Activated T-cell treated with anti-CD3 and anti-CD28 coated beads, Interleukin-2, amount 50 U/mL, for 1 hour (primary cell): Measurements from ENCODE around the gene KIAA0513.
"Not testable (repeated sequence)": the region's sequence is repeated elsewhere in the genome, so short reads cannot be mapped to it uniquely, and the experiment has no call there.

Experiments used
- DNase-seq: peaks from one replicate; pipeline ENCODE4 v3.0.0-alpha.2; 2020

Gene KIAA0513

DNA sequence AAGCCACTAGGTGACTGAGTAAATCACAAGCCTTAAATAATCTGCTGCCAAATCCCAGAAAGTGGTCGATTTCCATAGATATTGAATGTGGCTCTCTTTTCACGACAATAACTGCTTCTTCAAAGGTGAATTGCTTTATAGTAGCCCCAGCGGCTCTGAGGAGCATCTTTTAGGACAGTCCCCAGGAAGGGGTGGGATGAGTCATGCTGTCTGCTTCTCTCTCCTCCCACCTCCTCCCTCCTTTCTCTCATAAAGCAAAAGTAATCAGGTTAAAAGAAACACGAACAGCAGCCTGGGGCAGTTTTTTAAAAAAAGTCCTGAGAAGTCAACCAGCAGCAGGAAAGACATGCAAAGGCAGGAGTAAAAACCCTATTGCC is 1.8 kb downstream of the KIAA0513 start:
- peak; percentile 30 for DNase-seq

DNA sequence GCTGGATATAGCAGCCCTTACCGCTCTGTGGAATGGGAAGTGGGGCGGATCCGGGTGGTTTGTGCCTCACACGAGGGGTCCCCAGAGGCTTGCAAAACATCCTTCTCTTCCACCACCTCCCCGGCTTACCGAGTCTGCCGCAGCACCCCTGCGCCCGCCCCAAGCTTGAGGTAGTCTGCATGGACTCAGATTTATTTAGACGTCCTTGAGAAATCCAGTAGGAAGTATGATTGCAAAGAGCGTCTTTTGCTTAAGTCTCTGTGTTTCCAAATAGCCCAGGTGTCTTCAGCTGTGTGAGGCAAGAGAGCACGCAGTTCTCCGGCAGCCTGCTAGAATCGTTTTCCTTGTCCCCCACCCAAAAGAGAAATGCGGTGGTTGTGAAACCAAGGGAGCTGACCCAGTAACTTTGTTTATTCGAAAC is 2.4 kb downstream of the KIAA0513 start:
- no peak for DNase-seq

DNA sequence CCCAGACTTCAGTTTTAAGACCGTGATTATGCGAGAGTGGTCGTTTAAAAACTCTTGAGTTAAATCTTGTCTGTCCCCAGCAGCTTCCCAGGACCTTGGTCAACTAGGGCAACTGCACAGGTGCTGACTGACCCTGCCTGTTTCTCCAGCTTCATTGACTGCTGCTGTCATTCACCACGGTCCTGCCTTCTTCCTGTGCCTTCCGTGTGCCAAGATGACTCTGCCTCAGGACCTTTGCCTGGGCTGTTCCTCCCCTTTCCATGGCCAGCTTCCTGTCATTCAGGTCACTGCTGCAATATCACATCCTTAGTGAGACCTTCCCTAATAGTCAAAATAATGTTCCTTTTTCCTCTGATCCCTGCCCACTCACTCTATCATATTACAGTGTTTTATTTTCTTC is 3.9 kb downstream of the KIAA0513 start:
- DNase-seq, result no peak

DNA sequence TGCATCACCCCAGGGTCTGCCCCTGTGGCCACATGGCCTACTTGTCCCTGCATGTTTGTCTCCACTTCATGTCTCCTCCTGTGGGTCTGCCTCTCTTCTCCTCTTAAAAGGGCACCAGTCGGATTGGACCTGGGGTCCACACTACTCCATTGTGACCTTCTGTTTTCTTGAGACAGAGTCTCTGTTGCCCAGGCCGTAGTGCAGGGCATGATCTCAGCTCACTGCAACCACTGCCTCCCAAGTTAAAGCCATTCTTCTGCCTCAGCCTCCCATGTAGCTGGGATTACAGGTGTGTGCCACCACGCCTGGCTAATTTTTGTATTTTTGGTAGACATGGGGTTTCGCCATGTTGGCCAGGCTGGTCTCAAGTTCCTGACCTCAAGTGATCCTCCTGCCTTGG is 4.6 kb downstream of the KIAA0513 start:
- DNase-seq, result not testable (repeated sequence)

DNA sequence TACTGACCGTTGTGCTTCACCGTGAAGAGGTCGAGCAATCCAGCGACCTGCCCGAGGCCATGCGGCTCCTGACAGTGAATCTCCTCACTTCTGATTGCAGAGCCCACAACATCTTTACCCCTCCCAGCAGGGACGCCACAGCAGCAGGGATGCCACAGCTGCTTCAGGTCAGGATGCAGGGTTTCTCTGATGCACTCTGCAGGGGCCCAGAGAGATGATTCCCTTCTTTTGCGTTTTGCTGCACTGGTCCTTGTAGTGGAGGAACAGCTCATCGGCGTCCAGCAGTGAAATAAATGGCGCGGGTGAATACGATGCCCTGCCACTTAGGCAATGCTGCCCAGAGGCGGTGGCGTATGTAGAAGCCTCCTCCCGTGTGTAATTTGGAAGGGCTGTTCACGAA is 5.6 kb downstream of the KIAA0513 start:
- DNase-seq, result no peak

DNA sequence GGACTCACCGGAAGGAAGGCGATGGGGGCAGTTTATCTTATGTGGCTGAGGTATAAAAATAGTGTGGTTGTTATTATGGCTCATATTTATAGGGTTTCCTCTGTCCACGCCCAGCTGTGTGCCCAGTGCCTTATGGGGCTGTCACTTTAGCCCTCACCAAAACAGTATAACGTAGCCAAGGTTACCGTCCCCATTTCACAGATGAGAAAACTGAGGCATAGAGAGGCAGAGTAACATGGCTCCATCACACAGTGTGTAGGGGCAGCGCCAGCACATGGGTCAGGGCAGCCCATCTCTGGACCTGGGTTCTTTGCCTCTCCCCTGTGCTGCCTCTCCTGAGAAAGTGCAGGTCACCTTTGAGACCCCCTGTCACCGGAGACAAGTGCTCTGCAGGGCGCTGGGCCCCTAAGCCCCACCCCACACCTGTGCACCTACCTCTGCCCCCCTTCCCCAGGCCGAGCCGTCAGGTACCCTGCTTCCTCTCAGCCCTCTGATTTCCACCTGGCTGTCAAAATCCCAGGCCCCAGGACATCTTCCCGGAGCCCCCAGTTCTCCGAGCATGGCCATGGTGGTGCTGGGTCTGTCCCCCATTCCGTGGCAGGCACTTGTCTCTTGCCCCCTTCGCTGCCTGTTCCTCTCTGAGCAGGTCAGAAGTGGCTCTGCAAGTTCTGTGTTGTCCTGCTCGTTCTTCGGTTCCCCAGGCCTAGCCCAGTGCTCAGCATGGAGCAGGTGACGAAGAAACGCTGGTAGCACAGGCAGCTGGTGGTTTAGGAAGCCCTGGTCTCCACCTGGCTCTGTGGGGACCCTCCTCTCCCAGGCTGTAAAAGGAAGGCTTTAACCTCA is 7.2 kb downstream of the KIAA0513 start:
- DNase-seq, result no peak

DNA sequence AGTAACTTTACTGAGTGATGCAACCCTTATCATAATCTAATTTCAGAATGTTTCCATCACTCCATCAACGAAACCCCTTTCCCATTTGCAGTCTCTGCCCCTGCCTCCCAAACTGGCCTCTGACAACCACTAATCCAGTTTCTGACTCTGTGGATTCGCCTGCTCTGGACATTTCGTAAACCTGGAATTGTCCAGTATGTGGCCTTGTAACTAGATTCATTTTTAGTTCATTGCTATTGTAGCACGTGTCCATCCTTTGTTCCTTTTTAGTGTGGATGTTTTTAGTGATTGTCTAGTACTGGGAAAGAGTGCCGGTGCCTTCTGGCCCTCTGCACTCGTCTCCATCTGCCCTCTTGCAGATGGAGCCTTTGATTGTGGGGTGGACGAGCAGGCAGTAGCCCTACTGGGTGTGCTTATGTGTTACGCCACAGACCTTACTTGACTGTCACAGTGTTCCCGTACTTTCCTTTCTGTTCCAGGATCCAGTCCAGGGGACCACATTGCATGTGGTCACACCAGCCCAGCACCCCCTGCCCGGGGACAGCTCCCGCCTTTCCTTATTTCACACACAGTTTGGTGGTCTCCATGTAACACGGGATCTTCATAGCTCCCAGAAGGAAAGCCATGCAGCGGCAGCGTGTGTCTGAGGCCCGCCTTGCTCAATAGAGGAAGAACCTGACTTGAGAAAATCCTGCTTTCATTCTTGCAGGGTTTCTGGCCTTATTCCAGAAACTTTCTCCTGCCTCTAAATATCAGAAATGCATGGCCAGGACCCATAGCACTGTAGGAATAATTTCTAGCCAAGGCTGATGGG is 8.8 kb downstream of the KIAA0513 start:
- DNase-seq, result no peak

DNA sequence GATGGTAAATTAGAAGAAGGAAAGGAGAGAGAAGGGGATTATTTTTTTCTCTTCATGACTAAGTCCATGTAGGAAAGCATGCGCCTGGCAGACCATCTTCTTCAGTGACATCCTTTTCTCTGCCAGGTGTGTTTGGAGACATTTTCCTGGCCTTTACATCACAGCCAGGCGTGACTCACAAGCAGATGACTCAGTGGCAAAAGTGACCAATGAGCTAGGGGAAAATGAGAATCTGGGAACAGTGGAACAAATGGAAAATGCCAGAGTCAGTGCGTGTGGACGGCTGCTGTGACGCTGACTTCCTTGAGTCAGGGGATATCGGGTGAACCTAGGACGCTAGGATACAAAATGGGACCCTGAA is 9.4 kb downstream of the KIAA0513 start:
- DNase-seq, result no peak

DNA sequence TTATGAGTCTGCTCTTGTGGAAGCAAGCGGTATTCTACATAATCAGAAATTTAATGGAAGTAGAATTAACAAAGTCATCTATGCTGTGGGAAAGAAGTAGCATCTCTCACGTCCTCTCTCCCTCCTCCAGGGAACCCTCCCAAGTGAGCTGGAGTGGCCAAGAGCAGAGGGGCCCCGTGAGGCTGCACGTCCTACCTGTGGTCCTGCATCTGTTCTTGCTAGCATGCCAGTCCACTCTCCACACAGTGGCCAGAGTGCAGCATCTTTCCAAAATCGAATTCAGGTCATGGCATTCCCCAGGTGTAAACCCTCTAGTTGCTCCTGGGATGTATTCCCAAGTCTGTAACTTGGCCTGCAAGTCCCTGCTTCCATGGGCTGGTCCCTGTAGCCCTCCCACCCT is 10.1 kb downstream of the KIAA0513 start:
- DNase-seq, result no peak

DNA sequence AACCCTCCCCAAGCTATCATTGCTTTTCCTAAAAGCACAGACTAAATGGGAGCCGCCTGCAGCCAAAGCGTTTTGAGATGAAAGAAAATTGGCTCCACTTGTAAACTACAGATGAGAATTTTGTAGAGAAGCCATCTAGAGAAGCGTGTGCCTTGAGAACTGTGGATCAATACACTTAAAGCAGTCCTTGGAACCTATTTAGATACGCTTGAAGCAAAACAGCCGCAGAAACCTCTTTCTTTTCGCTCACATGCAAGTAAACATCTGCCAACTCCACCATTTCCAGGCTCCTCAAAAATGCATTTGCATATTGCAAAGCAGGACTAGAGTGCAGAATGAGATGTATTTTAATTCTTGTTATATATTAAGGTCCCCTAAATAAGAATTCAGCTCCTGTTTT is 13.1 kb downstream of the KIAA0513 start:
- DNase-seq, result no peak

DNA sequence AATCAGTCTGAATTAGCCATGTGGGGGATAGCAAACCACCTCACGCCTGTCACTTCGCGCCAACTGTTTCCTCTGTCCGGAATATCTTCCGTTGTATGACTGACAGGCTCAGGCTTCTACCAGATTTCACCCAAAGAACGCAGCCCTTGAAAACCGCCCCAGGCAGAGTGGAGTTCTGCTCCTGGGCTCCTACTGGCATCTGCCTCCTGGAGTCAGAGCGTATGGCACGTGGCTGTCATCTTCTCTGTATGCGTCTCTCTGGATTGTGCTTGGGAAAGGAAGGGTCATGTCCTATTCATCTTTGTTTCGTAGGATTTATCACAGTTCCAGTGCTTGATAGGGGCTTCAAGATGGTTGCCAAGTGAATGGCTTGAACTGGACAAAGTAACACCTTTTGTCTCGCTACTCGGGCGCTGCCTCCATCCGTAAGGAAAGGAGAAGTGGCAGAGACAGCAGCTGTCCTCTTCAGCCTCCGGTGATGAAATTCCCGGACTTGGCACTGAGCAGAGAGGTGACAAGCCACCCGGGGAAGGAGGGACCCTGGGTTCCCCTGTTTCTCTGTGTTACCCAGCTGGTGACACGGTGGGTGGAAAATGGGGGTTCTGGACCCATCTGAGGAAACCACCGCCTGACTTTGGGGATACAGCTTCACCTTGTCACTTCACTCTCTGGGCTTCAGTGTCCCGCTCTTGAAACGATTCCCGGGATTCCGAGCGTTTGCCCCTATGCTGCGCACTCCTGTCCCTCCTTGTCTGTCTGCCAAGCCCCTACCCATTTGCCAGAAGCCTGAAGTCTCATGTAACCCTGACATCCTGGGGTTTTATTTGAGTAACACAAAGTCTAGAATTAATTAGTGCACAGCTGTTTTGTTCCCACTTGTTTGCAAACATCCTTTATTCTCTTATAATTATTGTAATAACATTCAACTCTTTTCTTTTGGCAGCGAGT is 13.9 kb downstream of the KIAA0513 start:
- DNase-seq, result no peak

DNA sequence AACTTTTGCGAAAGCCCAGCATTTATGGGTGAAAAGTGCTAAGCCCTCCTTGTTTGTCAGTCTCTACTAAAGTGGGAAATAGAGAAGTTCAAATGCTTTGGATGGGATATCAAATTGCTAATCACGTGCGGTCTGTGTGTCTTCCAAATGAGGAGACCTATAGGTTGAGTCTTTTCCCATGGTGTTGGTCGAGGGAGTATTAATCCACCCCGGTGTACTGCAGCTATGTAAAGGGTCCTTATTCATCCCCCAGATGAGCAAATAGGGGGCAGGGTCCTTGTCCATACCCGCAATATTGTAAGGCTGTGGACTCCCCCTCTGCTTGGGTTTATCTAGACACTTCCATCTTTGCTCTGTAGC is 14.6 kb downstream of the KIAA0513 start:
- no peak for DNase-seq

DNA sequence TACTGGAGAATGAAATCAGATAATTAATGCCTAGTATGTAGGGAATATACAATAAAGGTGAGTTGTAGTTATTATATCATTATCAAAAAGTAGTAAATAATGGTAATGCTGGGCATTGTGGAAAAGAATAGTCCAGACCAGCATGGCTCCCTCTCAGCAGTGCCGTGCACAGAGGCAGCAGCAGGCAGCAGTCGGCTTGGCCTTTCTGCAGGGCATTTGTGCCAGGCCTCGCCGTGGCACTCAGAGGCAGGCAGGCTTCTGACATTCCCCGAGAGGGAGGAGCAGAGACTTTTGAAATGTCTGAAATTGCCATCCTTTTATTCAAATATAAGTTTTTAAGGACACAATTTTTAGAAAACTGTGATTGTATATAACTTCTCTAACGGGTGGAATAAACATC is 15.0 kb downstream of the KIAA0513 start:
- DNase-seq, result no peak

DNA sequence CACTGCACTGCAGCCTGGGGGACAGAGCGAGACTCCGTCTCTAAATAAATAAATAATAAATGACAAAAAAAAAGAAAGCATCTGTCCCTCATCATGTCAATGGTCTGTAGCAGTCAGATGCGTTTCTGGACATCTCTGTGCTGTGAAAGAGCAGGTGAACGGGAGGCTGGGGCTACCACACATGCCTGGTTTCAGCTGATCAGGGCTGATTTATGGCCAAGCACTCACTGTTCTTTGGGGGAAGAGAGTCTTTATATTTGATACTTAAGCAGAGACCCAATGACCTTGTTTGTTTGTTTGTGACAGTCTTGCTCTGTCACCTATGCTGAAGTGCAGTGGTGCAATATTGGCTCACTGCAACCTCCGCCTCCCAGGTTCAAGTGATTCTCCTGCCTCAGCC is 17.5 kb downstream of the KIAA0513 start:
- no peak for DNase-seq

DNA sequence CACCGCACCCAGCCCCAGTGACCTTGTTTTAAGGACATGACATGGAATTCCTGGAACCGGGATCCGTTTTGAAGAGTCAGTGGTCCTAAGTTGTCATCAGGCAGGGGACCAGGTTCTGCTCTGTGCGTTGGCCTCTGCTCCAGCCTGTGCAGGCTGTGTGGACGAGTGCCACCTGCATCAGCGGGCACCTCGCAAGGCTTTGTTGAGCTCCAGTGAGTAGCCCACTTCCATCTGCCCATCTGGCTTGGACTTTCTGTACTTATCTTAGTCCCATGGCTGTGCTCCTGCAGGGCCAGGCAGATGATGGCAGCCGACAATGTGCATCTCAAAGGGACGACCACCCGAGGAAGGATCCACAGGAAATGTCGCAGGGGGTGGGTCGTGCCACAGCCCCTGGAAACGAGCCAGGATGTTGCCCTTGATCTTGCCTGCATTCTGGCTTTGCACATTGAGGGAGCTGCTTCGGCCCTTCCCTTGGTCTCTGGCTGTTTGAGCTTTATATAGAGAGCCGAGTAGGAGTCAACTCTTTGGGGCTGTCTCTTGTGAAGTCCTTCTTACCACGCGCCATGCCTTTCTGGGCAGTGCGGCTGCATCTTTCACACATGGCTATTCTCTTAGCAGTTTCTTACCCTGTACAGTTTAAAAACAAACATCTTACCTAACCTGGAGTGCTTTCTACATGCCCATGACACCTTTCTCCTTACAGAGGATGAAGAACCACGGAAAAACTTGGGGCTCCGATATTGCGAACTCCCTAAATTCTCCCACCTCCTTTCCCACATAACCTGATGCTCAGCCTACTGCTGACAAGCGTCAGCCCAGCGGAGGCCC is 18.3 kb downstream of the KIAA0513 start:
- DNase-seq, result no peak

DNA sequence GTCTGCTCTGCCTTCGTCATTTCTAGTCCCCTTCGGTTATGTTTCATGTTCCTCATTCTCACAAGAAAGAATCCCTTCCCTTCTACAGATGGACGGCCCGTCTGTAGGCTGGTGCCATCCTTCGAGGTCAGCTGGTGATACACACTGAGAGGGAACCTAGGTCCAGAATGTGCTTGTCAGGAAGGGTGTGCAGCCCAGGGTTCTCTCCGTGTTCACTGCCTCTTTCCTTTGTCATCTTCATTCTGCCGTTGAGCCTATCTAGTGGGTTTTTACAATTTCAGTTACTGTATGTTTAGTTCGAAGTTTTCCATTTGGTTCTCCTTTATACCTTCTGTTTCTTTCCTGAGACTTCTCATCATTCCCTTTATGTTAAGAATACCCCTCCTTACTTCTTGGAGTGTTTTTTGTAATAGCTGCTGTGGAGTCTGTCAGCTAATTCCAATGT is 18.9 kb downstream of the KIAA0513 start:
- no peak for DNase-seq

DNA sequence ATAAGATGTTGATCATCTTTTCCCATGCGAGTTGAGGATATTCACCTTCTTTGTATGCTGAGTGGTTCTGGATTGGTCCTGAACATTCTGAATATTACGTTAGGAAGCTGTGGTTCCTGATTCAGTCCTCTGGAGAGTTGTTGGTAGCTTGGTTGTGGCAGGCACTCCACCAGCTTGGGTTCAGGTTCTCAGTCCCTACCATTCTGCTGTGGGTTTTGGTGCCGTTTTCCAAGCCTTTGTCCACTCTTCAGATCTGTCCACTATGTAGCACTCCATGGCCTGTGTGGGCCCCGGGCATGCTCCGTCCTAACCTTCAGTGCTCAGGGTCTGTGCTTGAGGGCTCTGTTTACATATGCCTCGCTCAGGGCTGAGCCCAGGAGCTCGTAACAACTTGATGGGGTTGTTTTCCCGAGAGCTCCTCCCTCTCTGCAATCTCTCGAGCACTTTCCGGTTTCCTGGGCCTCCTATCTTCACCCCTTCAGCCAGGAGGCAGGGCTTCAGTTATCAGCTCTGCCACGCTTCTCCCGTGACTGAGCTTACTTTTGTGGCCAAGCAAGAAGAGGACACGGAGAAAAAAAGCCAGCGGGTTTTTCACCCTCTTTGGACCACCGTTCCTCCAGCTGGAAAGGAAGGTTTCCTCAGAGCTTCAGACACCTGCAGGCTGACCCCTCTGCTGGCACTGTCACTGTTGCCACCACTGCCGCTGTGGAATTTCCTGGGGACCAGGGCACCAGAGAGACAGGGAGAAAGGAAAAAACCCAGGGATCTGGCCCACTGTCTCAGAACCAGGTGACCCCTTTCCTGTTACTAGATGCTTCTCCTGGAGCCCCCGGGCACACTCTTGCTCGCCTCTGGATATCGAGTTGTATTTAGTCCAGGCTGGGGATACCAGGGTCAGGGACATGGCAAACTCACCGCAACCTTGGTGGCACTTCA is 19.6 kb downstream of the KIAA0513 start:
- DNase-seq, result no peak

DNA sequence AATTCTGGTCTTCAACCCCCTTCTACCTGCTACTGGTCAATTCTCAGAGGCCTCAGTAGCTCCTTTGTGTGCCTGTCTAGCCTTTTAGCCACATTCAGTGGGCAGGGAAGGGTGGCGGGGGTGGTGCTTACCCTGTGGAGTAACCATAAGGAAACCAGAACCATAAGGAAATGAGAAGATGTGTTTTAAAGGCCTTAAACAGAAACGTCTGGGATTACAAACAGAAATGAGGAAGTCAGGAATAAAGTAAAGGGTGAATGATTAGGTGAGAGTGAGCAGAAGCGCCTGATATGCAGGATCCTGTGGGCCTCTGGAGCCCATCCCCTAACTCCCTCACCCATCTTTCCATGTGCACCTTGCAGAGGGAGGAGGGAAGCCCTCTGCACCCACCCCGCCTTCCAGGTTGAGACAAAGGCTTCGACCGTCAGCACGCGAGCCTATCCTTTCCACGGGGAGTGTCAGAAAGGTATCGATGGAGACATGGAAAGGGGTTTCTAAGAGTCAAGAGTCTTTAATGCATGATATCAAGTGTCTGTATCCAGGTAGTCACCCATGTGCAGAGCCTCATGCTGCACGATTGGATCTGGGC is 20.4 kb downstream of the KIAA0513 start:
- no peak for DNase-seq

DNA sequence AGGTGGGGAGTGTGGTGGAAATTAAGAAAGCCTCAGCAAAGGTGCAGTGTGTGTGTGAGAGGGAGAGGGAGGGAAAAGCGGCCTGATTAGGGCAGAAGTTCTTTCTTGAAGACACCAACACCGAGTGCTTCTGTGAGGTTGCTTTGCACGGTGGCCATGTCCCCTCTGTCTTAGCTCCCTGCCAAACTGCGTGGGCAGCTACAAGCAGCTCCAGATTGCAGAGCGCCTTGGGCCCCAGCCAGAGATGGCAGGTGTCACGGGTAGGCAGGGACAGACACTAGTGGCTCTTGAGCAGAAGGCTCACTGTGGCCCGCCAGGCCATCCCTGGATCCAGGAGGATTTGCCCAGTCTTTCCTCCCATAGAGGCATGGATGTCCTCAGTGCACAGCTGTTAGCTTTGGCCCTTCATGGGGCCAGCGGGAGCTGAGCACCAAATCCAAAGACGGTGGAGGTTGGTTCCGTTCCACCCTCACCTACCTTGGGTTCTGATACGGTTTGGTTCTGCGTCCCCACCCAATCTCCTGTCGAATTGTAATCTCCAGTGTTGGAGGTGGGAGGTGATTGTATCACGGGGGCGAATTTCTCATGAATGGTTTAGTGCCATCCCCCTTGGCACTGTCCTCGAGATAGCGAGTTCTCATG is 21.4 kb downstream of the KIAA0513 start:
- DNase-seq, result no peak

DNA sequence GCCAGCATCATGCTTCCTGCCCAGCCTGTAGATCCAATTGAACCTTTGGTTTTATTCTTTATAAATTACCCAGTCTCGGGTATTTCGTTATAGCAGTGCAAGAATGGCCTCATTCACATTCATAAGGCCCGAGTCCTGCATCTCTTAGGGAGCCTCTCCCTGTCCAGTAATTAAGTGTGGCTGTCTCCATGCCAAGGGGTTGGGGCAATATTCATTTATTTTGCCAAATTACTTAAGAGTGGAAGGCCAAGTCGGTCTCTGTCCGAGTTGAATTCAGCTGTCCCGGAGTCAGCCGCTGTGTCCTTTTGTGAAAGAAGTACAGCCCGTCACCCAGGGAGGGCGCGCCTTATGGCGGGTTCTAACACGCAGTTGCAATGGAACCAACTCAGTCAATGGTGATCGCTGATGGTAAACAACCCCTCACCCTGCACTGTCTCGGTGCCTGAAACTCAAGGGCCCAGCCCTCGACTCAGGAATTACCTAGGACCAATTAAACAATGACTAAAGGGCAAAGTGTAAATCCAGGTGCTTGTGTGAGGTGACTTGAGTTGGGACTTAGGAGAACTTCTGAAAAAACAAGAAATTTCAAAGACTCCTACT is 22.2 kb downstream of the KIAA0513 start:
- no peak for DNase-seq
